ENCODE results near the gene PPL.

DNA sequence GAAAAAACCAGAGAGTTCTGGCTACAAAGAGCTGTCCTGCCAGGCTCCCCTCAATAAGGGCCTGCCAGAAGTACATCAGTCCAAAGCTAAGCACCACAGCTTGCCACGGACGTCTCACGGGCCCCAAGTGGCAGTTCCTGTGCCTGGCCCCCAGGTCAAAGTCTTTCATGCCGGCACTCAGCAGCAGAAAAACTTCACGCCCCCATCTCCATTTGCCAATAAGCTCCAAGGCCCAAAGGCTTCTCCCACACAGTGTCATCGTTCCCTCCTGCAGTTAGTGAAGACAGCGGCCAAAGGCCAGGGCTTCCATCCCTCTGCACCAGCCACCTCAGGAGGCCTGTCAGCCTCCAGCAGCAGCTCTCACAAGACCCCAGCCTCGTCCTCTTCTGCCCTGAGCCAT, 62.3 kb downstream of the PPL start:
- no peak for TF ChIP-seq EGR1 (IDR thresholded peaks at IDR 0.05; ENCODE audit: borderline replicate concordance, low read depth, low read length)
- no peak for TF ChIP-seq POLR2AphosphoS5 (IDR thresholded peaks at IDR 0.05; ENCODE audit: low read depth, low read length)
- no peak for TF ChIP-seq HDAC6 (IDR thresholded peaks at IDR 0.05; ENCODE audit: low read depth, low read length)
- no peak for TF ChIP-seq EZH2 (IDR thresholded peaks at IDR 0.05; ENCODE audit: low read depth, low read length, severe bottlenecking)
- TF ChIP-seq, protein P1, sequence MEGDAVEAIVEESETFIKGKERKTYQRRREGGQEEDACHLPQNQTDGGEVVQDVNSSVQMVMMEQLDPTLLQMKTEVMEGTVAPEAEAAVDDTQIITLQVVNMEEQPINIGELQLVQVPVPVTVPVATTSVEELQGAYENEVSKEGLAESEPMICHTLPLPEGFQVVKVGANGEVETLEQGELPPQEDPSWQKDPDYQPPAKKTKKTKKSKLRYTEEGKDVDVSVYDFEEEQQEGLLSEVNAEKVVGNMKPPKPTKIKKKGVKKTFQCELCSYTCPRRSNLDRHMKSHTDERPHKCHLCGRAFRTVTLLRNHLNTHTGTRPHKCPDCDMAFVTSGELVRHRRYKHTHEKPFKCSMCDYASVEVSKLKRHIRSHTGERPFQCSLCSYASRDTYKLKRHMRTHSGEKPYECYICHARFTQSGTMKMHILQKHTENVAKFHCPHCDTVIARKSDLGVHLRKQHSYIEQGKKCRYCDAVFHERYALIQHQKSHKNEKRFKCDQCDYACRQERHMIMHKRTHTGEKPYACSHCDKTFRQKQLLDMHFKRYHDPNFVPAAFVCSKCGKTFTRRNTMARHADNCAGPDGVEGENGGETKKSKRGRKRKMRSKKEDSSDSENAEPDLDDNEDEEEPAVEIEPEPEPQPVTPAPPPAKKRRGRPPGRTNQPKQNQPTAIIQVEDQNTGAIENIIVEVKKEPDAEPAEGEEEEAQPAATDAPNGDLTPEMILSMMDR (IDR thresholded peaks at IDR 0.05; ENCODE audit: control extremely low read depth in 1 of 3, insufficient read depth in 1 of 3, low read depth in 1 of 3, low read length in 3 of 3) = no peak
- no peak for TF ChIP-seq CHD2 (IDR thresholded peaks at IDR 0.05; ENCODE audit: low read length)
- no peak for TF ChIP-seq HDAC2 (IDR thresholded peaks at IDR 0.05; ENCODE audit: borderline replicate concordance in 1 of 2, low read depth in 2 of 2, low read length in 2 of 2)
- TF ChIP-seq, protein P2, sequence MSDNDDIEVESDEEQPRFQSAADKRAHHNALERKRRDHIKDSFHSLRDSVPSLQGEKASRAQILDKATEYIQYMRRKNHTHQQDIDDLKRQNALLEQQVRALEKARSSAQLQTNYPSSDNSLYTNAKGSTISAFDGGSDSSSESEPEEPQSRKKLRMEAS (IDR thresholded peaks at IDR 0.05) = no peak
- TF ChIP-seq, protein P3, sequence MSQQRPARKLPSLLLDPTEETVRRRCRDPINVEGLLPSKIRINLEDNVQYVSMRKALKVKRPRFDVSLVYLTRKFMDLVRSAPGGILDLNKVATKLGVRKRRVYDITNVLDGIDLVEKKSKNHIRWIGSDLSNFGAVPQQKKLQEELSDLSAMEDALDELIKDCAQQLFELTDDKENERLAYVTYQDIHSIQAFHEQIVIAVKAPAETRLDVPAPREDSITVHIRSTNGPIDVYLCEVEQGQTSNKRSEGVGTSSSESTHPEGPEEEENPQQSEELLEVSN (IDR thresholded peaks at IDR 0.05) = no peak
- no peak for TF ChIP-seq POLR2A (IDR thresholded peaks at IDR 0.05; ENCODE audit: control extremely low read depth in 1 of 2, low read depth in 2 of 2, low read length in 2 of 2)

Data from H1 (cell line).